CD4-positive, alpha-beta T cell treated with Interleukin-10 for 1 hour (primary cell): ENCODE data around the gene TMEM170A.
A peak's percentile ranks its signal among the peaks of the same experiment; 100 is the strongest.
"Not testable (repeated sequence)": the region's sequence is repeated elsewhere in the genome, so short reads cannot be mapped to it uniquely, and the experiment has no call there.

Experiments
- DNase-seq: peaks from one replicate; pipeline ENCODE4 v3.0.0-alpha.2; 2020

TMEM170A gene

DNA sequence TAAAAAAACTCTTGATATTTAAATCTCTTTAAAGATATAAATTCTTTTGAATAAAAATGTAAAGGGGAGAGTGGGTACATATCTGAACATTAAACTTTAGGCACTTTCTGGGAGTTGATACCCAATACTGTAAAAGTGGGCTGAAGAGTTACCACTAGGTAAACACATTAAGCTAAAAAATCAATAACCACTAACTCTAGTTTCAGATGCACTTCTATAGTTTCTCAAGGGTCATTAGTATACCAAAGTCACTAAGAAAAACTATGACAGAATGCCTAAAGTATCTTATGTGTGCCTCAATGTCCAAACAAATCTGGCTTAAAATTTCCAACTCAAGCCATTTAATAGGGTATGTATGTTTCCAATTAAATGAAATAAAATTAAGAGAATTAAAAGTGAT is 18.1 kb downstream of the TMEM170A start:
- no peak for DNase-seq

DNA sequence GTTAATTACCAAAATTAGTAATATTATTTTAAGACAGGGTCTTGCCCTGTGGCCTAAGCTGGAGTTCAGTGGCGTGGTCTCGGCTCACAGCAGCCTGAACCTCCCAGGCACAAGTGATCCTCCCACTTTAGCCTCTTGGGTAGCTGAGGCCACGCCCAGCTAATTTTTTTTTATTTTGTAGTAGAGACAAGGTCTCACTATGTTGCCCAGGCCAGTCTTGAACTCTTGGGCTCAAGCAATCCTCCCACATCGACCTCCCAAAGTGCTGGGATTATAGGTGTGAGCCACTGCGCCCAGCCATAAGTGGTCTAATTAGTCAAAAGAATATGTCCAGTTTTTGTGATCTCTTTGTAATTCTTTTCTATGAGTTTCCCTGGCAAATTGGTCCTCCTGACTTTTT is 19.2 kb downstream of the TMEM170A start:
- DNase-seq: no peak

GRCh38 chr16:75443298-75443697 is 21.2 kb downstream of the TMEM170A start:
- DNase-seq: no peak

GRCh38 chr16:75433732-75434413 is 30.6 kb downstream of the TMEM170A start:
- peak; percentile 87 for DNase-seq

- peak; percentile 96 for DNase-seq
Observed at GRCh38 chr16:75432828-75433731, 31.4 kb downstream of the TMEM170A start, which contains the start of gene CFDP1. CFDP1 (minus strand) TSS chr16:75433503; CDS start chr16:75433352, 151 bp downstream.

DNA sequence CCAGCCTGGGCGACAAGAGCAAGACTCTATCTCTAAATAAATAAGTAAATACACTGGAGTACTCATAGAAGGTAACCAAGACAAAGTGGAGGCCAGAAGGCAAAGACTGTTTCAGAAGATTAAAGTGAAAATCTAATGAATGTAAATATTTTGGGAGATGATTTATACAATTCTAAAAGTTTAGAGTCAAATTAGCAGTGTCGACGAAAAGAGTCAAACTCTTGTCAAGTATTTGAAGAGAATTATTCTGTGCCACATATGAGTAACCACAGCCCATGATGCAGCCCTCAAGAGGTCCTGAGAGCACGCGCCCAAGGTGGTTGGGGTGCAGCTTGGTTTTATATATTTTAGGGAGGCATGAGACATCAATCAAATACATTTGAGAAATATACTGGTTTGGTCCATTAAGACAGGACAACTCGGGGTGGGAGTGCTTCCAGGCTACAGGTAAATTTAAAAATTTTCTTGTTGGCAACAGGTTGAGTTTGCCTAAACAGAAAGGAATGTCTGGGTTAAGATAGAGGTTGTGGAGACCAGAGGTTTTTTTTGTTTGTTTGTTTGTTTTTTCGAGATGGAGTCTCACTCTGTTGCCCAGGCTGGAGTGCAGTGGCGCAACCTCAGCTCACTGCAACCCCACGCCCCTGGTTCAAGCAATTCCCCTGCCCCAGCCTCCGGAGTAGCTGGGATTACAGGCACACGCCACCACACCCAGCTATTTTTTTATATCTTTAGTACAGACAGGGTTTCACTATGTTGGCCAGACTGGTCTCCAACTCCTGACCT is 34.7 kb downstream of the TMEM170A start:
- no peak for DNase-seq

GRCh38 chr16:75426524-75426923 is 38.0 kb downstream of the TMEM170A start:
- DNase-seq: not testable (repeated sequence)

DNA sequence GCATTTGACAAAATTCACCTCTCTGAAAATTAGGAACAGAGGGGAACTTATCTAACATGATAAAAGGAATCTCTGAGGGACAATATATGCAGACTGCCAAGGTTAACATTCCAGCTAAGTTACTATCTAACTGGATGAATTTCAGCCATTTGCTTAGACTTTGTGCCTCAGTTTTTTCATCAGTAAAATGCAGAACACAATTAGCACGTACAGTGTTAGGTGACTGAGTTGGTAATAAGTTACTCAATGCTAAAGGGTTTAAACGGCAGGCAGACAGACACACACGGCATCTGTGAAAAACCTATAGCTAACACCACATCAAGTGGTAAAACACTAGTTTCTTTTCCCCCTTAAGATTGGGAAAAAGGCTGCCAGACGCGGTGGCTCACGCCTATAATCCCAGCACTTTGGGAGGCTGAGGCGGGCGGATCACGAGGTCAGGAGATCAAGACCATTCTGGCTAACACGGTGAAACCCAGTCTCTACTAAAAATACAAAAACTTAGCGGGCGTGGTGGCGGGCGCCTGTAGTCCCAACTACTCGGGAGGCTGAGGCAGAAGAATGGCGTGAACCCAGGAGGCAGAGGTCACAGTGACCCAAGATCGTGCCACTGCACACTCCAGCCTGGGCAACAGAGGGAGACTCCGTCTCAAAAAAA is 40.3 kb downstream of the TMEM170A start:
- DNase-seq: not testable (repeated sequence)

- no peak for DNase-seq
Observed at GRCh38 chr16:75423723-75424104, 40.8 kb downstream of the TMEM170A start.

- DNase-seq: no peak
Observed at GRCh38 chr16:75421820-75422126, 42.7 kb downstream of the TMEM170A start.

DNA sequence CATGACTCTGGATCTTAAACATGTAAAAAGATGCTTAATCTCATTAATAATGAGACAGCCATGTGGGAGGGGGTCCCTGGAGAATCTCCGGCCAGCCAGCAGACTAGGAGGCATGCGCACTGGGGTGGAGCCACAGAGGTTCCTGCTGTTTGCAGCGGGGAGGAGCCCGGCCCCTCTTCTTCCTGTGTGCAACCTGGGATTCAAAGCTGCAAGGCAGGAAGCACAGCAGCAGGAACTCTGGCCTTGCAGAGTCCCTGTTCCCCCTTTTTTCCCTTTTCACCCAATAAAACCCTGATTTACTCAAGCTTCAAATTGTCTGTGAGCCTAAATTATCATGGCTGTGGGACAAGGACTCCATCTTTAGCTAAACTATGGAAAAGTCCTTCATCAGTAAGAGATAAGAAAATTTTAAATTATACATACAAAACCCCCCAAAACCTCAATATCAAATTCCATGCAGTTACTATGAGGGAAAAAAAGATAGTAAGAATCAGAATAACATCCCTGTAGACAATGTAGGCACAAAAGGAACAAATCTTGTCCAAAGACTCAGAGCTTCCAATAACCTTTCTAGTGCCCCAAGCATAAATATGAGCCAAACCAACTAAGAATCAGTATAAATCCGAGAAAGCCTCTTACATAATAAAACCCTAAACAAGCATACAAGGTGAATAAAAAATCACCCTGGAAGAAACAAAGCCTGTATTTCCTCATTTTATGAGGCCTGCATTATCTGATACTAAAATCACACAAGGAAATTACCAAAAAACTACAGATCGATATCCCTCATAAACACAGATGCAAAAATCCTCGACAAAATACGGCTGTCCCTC is 43.3 kb downstream of the TMEM170A start:
- DNase-seq: no peak

DNA sequence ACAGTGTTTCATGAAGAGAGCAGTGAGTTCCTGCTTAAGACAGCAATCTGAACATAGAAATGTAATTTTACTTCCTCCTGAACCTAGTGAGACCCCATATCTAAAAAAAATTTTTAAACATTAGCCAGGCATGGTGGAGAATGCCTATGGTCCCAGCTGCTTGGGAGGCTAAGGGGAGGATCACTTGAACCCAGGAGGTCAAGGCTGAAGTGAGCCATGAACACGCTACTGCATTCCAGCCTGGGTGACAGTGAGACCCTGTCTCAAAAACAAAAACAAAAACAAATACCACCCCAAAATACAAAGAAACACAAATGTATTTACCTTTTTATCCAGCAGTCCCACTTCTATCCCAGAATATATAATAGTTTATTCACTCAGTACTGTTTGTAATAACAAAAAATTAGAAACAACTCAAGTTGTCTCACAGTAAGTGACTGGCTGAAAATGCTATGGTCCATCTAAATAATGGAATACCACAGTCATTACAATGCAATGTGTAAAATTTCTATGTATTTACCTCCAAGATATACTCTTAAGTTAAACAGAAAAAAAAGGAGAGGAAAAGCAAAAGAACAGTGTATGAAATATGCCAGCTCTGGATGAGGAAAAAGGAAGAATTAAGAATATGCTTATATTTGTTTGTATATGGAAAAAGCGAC is 47.5 kb downstream of the TMEM170A start:
- DNase-seq: no peak

GRCh38 chr16:75415169-75415905 is 49.2 kb downstream of the TMEM170A start:
- no peak for DNase-seq

GRCh38 chr16:75413951-75414350 is 50.5 kb downstream of the TMEM170A start:
- no peak for DNase-seq

DNA sequence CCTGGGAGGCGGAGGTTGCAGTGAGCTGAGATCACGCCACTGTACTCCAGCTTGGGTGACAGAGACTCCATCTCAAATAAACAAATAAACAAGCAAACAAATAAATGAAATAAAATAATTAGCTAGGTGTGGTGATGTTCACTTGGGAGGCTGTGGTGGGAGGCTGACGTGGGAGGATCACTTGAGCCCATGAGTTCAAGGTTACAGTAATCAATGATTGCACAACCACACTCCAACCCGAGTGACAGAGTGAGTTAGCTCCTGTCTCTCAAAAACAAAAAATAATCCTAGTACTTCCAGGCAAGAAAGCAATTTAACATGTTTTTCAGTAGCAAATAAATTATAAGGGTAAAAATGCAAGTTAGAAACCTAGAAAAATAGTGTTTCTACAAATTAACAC is 57.5 kb downstream of the TMEM170A start:
- no peak for DNase-seq

DNA sequence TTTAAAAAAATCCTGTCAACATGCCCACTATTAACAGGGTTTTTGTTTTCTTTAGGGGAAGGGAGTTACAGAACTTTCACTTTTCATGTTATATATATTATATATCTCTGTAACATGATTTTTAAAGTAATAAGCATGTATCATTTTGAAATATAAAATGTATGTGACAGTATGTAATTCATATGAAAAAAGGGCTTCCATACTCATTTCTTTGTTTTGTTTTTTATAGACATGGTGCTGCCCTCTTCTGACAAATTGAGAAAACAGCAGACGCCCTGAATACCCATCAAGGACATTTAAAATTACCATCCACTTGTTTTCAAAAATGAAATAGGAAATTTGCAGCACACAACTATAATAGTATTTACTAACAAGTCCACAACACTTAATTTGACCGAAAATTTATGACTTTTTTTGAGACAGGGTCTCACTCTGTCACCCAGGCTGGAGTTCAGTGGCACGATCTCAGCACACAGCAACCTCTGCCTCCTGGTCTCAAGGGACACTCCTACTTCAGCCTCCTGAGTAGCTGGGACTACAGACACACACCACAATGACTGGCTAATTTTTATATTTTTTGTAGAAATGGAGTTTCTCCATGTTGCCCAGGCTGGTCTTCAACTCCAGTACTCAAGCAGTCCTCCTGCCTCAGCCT is 61.5 kb downstream of the TMEM170A start:
- peak; percentile 56 for DNase-seq

DNA sequence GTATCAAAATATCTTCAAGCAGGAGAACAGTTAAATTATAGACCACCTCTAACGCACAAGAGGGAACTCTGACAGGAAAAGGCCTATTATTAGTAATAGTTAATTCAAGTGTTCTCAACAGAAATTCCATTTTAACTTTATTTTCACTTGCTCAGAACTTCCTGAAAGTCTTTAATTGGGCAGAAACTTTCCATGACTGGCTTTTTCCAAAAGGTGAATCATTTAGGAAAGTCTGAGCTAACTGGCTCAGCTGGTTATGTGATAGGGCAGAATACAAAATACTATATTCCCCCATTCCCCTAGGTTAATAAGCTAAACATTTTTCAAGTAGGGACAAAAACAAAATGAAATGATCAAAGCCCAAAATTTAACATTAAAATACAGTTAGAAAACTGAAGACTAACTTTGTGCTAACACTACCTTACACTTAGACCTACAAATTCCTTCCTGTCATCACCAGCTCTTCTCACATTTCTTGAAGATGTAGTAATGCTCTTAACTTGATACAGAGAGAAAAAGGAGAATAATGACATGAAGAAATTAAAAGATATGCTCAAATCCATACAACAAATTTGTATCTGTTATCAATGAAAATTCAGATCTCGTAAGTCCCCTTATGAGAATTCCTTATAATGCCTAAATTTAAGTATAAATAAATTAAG is 62.2 kb downstream of the TMEM170A start:
- no peak for DNase-seq

- DNase-seq: no peak
Observed at GRCh38 chr16:75401691-75402090, 62.8 kb downstream of the TMEM170A start.

- DNase-seq: no peak
Observed at GRCh38 chr16:75398333-75398732, 66.2 kb downstream of the TMEM170A start.

DNA sequence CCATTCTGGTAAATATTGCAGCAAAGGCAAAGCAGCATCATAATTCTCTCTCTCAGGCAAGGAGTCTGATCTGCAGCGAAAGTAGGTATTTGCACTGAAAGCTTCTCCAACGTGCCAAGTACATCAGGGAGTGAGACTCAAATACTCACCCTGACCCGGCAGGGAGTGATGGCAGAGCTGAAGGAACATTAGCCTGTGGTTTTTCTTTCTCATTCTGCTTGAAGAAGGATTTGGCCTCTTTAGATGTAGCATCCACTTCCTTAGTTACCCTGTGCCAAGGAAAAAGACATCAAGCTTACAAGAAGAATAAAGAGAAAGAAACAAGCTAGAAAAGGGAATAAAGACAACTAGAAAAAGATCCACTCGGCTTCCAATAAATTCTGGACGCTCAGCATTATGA is 69.5 kb downstream of the TMEM170A start:
- DNase-seq: no peak
